ENCODE data around the gene GRAMD2A.

DNA sequence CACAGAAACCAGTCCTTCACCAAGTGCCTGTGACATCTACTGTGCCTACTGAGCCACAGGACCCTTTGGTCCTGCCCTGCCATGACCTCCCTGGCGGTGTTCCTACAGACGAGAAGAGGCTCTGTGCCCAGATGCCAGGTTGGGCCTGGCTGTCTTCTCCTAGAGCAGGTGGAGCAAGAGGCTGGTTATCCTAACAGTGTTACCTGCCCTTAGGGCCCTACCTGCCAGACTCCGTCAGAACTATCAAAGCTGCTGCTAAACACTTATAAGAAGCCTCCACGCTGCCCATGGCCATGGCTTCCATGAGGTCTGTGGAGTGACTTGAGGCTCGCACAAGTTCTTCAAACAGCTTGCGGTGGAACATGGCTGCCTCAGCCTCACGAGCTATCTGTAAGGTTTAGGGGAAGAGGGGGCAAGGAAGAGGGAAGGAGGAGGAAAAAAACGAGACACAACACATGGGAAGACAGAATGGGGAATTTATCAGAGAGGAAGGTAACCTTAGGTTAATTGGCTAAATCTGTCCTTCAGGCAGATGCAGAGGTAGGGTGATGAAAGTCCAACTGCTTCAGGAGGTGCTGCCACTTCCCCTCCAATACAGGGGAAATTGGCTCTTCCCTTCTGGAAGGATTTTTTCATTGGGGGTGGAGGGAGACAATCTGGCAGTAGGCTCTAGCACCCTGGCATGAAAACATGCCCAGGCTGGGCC is 5.4 kb upstream of the GRAMD2A start:
- TF ChIP-seq, protein P1, sequence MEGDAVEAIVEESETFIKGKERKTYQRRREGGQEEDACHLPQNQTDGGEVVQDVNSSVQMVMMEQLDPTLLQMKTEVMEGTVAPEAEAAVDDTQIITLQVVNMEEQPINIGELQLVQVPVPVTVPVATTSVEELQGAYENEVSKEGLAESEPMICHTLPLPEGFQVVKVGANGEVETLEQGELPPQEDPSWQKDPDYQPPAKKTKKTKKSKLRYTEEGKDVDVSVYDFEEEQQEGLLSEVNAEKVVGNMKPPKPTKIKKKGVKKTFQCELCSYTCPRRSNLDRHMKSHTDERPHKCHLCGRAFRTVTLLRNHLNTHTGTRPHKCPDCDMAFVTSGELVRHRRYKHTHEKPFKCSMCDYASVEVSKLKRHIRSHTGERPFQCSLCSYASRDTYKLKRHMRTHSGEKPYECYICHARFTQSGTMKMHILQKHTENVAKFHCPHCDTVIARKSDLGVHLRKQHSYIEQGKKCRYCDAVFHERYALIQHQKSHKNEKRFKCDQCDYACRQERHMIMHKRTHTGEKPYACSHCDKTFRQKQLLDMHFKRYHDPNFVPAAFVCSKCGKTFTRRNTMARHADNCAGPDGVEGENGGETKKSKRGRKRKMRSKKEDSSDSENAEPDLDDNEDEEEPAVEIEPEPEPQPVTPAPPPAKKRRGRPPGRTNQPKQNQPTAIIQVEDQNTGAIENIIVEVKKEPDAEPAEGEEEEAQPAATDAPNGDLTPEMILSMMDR (IDR thresholded peaks at IDR 0.05; ENCODE audit: low read length): no peak
- TF ChIP-seq EZH2 (IDR thresholded peaks at IDR 0.05; ENCODE audit: borderline replicate concordance, low read length): no peak
